ENCODE data around the gene ZNF497.

DNA sequence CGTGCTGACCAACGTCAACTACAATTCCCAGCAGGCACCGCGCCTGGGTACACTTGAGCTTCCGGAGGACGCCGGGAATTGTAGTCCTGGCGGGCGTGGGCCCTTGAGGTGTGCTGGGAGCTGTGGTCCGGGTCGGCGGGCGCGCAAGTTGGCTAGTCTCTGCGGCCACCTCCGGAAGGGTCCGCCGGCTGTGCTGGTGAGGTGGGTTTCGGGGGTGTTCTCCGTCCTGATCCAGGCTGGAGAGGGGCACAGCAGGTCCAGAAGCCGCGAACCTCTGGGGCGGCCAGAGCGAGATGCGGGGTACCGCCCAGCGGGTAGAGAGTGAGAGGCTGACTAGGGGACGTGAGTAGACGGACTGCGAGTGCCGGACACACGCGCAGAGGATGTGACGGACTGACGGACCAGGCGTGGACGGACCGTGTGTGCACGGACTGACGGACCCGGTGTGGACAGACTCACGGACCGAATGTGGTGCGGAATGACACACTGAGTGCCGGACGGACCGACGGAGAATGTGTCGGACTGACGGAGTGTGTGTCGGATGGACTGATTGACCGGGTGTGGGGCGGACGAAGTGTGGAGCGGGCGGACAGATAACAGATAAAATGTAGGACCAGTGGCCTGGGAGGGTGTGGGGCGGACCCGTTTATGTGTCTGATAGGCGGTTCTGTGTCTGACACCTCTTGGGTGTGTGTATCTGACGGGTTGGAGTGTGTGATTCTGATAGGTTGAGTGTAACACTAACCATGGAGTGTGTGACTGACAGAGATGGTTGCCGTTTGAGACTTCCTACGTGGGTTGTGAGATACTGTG lies 35.4 kb downstream of the ZNF497 start, which contains the start of gene ZSCAN22:
- TF ChIP-seq, protein P1, sequence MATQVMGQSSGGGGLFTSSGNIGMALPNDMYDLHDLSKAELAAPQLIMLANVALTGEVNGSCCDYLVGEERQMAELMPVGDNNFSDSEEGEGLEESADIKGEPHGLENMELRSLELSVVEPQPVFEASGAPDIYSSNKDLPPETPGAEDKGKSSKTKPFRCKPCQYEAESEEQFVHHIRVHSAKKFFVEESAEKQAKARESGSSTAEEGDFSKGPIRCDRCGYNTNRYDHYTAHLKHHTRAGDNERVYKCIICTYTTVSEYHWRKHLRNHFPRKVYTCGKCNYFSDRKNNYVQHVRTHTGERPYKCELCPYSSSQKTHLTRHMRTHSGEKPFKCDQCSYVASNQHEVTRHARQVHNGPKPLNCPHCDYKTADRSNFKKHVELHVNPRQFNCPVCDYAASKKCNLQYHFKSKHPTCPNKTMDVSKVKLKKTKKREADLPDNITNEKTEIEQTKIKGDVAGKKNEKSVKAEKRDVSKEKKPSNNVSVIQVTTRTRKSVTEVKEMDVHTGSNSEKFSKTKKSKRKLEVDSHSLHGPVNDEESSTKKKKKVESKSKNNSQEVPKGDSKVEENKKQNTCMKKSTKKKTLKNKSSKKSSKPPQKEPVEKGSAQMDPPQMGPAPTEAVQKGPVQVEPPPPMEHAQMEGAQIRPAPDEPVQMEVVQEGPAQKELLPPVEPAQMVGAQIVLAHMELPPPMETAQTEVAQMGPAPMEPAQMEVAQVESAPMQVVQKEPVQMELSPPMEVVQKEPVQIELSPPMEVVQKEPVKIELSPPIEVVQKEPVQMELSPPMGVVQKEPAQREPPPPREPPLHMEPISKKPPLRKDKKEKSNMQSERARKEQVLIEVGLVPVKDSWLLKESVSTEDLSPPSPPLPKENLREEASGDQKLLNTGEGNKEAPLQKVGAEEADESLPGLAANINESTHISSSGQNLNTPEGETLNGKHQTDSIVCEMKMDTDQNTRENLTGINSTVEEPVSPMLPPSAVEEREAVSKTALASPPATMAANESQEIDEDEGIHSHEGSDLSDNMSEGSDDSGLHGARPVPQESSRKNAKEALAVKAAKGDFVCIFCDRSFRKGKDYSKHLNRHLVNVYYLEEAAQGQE (IDR thresholded peaks at IDR 0.05; ENCODE audit: low read depth, low read length): no peak
- TF ChIP-seq, protein P2, sequence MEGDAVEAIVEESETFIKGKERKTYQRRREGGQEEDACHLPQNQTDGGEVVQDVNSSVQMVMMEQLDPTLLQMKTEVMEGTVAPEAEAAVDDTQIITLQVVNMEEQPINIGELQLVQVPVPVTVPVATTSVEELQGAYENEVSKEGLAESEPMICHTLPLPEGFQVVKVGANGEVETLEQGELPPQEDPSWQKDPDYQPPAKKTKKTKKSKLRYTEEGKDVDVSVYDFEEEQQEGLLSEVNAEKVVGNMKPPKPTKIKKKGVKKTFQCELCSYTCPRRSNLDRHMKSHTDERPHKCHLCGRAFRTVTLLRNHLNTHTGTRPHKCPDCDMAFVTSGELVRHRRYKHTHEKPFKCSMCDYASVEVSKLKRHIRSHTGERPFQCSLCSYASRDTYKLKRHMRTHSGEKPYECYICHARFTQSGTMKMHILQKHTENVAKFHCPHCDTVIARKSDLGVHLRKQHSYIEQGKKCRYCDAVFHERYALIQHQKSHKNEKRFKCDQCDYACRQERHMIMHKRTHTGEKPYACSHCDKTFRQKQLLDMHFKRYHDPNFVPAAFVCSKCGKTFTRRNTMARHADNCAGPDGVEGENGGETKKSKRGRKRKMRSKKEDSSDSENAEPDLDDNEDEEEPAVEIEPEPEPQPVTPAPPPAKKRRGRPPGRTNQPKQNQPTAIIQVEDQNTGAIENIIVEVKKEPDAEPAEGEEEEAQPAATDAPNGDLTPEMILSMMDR (IDR thresholded peaks at IDR 0.05 in 2 of 3, conservative IDR thresholded peaks at IDR 0.05 in 1 of 3; ENCODE audit: control insufficient read depth in 2 of 3, extremely low read depth in 1 of 3, insufficient read depth in 1 of 3, low read depth in 3 of 3, low read length in 3 of 3): no peak
- TF ChIP-seq HCFC1 (IDR thresholded peaks at IDR 0.05; ENCODE audit: low read length): peak; percentile 94
- peak; percentile 36; the same call in 1 of the 2 replicates for TF ChIP-seq TAF1 (IDR thresholded peaks at IDR 0.05; ENCODE audit: borderline replicate concordance, low read depth, low read length)
- TF ChIP-seq HDAC6 (IDR thresholded peaks at IDR 0.05; ENCODE audit: unreplicated experiment): no peak
- no peak for TF ChIP-seq EP300 (IDR thresholded peaks at IDR 0.05; ENCODE audit: borderline replicate concordance in 1 of 2, control insufficient read depth in 1 of 2, low read depth in 2 of 2, low read length in 2 of 2)
- TF ChIP-seq STAT1 (conservative IDR thresholded peaks at IDR 0.05): peak; percentile 90; the same call in 1 of the 2 replicates
- no peak for TF ChIP-seq SMC3 (IDR thresholded peaks at IDR 0.05; ENCODE audit: borderline replicate concordance, low read length)
- peak; percentile 81 for TF ChIP-seq MXI1 (IDR thresholded peaks at IDR 0.05; ENCODE audit: low read depth, low read length)

Data from GM12878 (cell line).